ENCODE data around the gene NUP160. TPM values are rescaled to one million over a fixed set of nuclear protein-coding genes. Genes with fewer than 3 reads are reported as not detected.
A peak's percentile ranks its signal among the peaks of the same experiment; 100 is the strongest.

NUP160 gene
- total RNA-seq, 4 donors from 2014 or later, result 17.3 to 45.4 (median 22.7) TPM

GRCh38 chr11:47863189-47863897 is 15.2 kb upstream of the NUP160 start:
- Histone ChIP-seq H3K4me3 (no peak overlapping the region), H3K27ac (peak overlapping the region in 2 of 4 donors; percentile 1 to 27), H3K9me3 (no peaks in the 10 kb centered on the region), H3K27me3 (no peaks in the 10 kb centered on the region), H3K4me1 (peaks cover 0 to 12% (median 3%) of the 10 kb centered on the region in 4 donors), H3K36me3 (no peaks in the 10 kb centered on the region)
- DNase-seq, result no peak
- TF ChIP-seq CTCF (IDR thresholded peaks at IDR 0.05), result no peak
- TF ChIP-seq POLR2A (IDR thresholded peaks at IDR 0.05), result no peak

GRCh38 chr11:47861728-47862127 is 13.6 kb upstream of the NUP160 start:
- no peak for DNase-seq
- H3K9me3 ChIP-seq, result no peaks in the 10 kb centered on the region
- H3K27me3 ChIP-seq, result no peaks in the 10 kb centered on the region
- peak overlapping the region in 1 of 4 donors; percentile 44 for H3K27ac ChIP-seq
- H3K4me1 ChIP-seq, result peaks cover 0 to 12% (median 5%) of the 10 kb centered on the region in 4 donors
- TF ChIP-seq POLR2A (IDR thresholded peaks at IDR 0.05) (no peak), CTCF (IDR thresholded peaks at IDR 0.05) (no peak)
- H3K36me3 ChIP-seq, result no peaks in the 10 kb centered on the region
- H3K4me3 ChIP-seq, result no peak overlapping the region

GRCh38 chr11:47860536-47860935 is 12.4 kb upstream of the NUP160 start:
- Histone ChIP-seq H3K27me3 (no peaks in the 10 kb centered on the region), H3K4me1 (peaks cover 0 to 12% (median 5%) of the 10 kb centered on the region in 4 donors)

GRCh38 chr11:47857892-47858543 is 9.9 kb upstream of the NUP160 start:
- H3K36me3 ChIP-seq, result no peaks in the 10 kb centered on the region
- peak in 2 of 3 donors; percentile 52 to 61 for DNase-seq
- no peaks in the 10 kb centered on the region for H3K27me3 ChIP-seq
- no peak for TF ChIP-seq CTCF (IDR thresholded peaks at IDR 0.05)
- TF ChIP-seq POLR2A (IDR thresholded peaks at IDR 0.05), result no peak
- peaks cover 0 to 13% (median 8%) of the 10 kb centered on the region in 4 donors for H3K4me1 ChIP-seq
- H3K4me3 ChIP-seq, result no peak overlapping the region
- H3K27ac ChIP-seq, result peak overlapping the region in 1 of 4 donors; percentile 59
- H3K9me3 ChIP-seq, result no peaks in the 10 kb centered on the region

More at GRCh38 chr11:47860536-47860935, 12.4 kb upstream of the NUP160 start:
- no peaks in the 10 kb centered on the region for H3K9me3 ChIP-seq
- H3K4me3 ChIP-seq, result no peak overlapping the region
- TF ChIP-seq CTCF (IDR thresholded peaks at IDR 0.05), result no peak
- no peak overlapping the region for H3K27ac ChIP-seq
- DNase-seq, result no peak
- no peaks in the 10 kb centered on the region for H3K36me3 ChIP-seq

GRCh38 chr11:47857485-47857884 is 9.3 kb upstream of the NUP160 start:
- Histone ChIP-seq H3K27ac (peak overlapping the region in 1 of 4 donors; percentile 59), H3K9me3 (no peaks in the 10 kb centered on the region), H3K4me1 (peaks cover 0 to 10% (median 6%) of the 10 kb centered on the region in 4 donors), H3K27me3 (no peaks in the 10 kb centered on the region), H3K4me3 (no peak overlapping the region), H3K36me3 (no peaks in the 10 kb centered on the region)
- DNase-seq, result no peak
- no peak for TF ChIP-seq POLR2A (IDR thresholded peaks at IDR 0.05)
- TF ChIP-seq CTCF (IDR thresholded peaks at IDR 0.05), result no peak
